K562 (cell line): Measurements from ENCODE around the gene CALU. TPM values are rescaled to one million over a fixed set of nuclear protein-coding genes. Genes with fewer than 3 reads are reported as not detected.

ENCODE experiments used
- CHD1 ChIP-seq: fragments of 200-600 bp; sonication (generic); IDR thresholded peaks from one replicate; pipeline ENCODE4 v1.6.1; 2012; ENCODE audit warnings: mild to moderate bottlenecking, moderate library complexity, low read length, inconsistent platforms
- CREBBP ChIP-seq: IDR thresholded peaks from one replicate; pipeline ENCODE4 v1.6.1; 2012; ENCODE audit warnings: low read depth, mild to moderate bottlenecking, control low read depth, inconsistent platforms, low read length
- E2F1 ChIP-seq: sonication (generic); formaldehyde crosslinking; IDR thresholded peaks from 2 replicates; pipeline ENCODE4 v1.8.1; 2023; ENCODE audit warnings: mild to moderate bottlenecking, missing genetic modification reagents, moderate library complexity
- E4F1 ChIP-seq: fragments of 250-450 bp; sonication (Bioruptor Pico); IDR thresholded peaks from 2 replicates; pipeline ENCODE4 v1.5.0; 2021; ENCODE audit warnings: mild to moderate bottlenecking, borderline replicate concordance
- GTF2E2 ChIP-seq: fragments of 200-800 bp; sonication (Bioruptor generic); IDR thresholded peaks from 2 replicates; pipeline ENCODE4 v1.6.1; 2016; ENCODE audit warnings: missing genetic modification characterization, missing compliant biosample characterization
- HDGF ChIP-seq: fragments of 450-650 bp; IDR thresholded peaks from 2 replicates; pipeline ENCODE4 v1.6.1; 2016
- KAT7 ChIP-seq: sonication (generic); formaldehyde crosslinking; IDR thresholded peaks from 2 replicates; pipeline ENCODE4 v1.8.0; 2022; ENCODE audit warnings: missing genetic modification reagents, mild to moderate bottlenecking, borderline replicate concordance
- NFE2L1 ChIP-seq: fragments of 450-650 bp; IDR thresholded peaks from 2 replicates; pipeline ENCODE4 v1.6.1; 2016; ENCODE audit warnings: missing genetic modification characterization, low read depth, mild to moderate bottlenecking, missing compliant biosample characterization, moderate library complexity, borderline replicate concordance
- NRF1 ChIP-seq, 2 experiments: fragments of 450-650 bp; IDR thresholded peaks in 1 of 2; conservative IDR thresholded peaks in 1 of 2; 2 replicates each; pipeline ENCODE4 v1.6.1; 2014; ENCODE audit warnings: mild to moderate bottlenecking in 2 of 2
- UBTF ChIP-seq, 2 experiments: IDR thresholded peaks; 2 replicates each; pipeline ENCODE4 v1.6.1; 2012; ENCODE audit warnings: improper control_type of control experiment in 2 of 2, low read depth in 2 of 2, low read length in 2 of 2, borderline replicate concordance in 1 of 2
- ZNF609 ChIP-seq: sonication (generic); formaldehyde crosslinking; IDR thresholded peaks from 2 replicates; pipeline ENCODE4 v1.8.1; 2023; ENCODE audit warnings: missing genetic modification reagents, mild to moderate bottlenecking, borderline replicate concordance
- polyA plus RNA-seq, 8 experiments: library from polyadenylated mRNA; depleted of rRNA in 4 of 8; stranded (reverse) in 5 of 8; unstranded in 3 of 8; fragments of >200 nt; fragmentation: Nextera tagmentation in 2 of 8; fragmentation: Illumina TruSeq in 1 of 8; extraction: Ambion mirVana in 2 of 8; extraction: Trizol in 1 of 8; gene quantifications; 2 replicates each; pipeline versions ENCODE4 v1.2.1 to v1.2.3, GENCODE V29; 2011 to 2014; ENCODE audit warnings: inconsistent platforms in 1 of 8, missing spikeins in 1 of 8
- total RNA-seq, 7 experiments: library from RNA; depleted of rRNA in 6 of 7; stranded (reverse); fragments of >200 nt in 6 of 7; fragmentation: Illumina TruSeq in 2 of 7; extraction: Trizol in 2 of 7; gene quantifications; 2 replicates each; pipeline versions ENCODE4 v1.2.1 to v1.2.3, GENCODE V29; 2011 to 2021; ENCODE audit warnings: low replicate concordance in 1 of 7

CALU gene
- total and polyA plus RNA-seq, 9 of the 15 experiments (the other 6 are each of a cell fraction or from before 2014, with no cell fraction given), result 166 to 286 (median 215) TPM

- 0 out of 2 replicates have a peak, but pooled peaks have one; percentile 44 for TF ChIP-seq E4F1 (CRISPR knock-in tag)
- TF ChIP-seq NRF1 (conservative IDR thresholded peaks at IDR 0.05 in 1 of 2, IDR thresholded peaks at IDR 0.05 in 1 of 2), result peak in 1 of 2 experiments; percentile 6; a peak in 1 of 4 replicates
- 0 out of 2 replicates have a peak, but pooled peaks have one; percentile 19 for TF ChIP-seq KAT7
- TF ChIP-seq CHD1, result peak; percentile 72
- TF ChIP-seq CREBBP, result no peak
- no peak for TF ChIP-seq ZNF609
- TF ChIP-seq E2F1 (CRISPR knock-in tag), result no peak
- TF ChIP-seq HDGF, result no peak
- peak; percentile 40; the same call in 1 of the 2 replicates for TF ChIP-seq GTF2E2
- no peak for TF ChIP-seq UBTF (IDR thresholded peaks at IDR 0.05; ENCODE audit: borderline replicate concordance in 1 of 2, low read depth in 2 of 2, low read length in 2 of 2)
- TF ChIP-seq NFE2L1 (tag), result no peak
Observed at GRCh38 chr7:128739990-128740682, 977 bp downstream of the CALU start (continued).
